ENCODE measurements around the gene RPRD1A.

DNA sequence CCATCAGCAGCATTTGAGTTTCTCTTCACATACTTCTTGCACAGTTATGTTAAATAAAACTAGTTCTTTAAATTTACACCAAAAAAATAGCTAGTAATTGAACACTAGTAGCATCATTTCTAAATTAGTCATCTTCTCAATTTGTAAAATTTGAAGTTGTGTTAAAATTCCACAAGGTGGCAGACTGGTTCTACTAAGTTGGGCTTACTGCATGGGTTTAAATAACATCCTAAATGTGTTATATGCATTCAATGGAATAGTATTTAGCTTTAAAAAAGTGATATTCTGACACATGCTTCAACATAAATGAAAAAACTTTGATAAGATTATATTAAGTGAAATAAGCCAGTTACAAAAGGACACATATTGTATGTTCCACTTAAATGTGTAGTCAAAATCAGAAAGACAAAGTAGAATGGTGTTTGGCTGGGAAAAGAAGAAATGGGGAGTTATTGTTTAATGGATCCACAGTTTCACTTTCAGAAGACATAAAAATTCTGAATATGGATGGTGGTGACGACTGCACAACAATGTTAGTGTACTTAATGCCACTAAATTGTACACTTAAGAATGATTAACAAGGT, 28.7 kb upstream of the RPRD1A start:
- TF ChIP-seq, protein P1, sequence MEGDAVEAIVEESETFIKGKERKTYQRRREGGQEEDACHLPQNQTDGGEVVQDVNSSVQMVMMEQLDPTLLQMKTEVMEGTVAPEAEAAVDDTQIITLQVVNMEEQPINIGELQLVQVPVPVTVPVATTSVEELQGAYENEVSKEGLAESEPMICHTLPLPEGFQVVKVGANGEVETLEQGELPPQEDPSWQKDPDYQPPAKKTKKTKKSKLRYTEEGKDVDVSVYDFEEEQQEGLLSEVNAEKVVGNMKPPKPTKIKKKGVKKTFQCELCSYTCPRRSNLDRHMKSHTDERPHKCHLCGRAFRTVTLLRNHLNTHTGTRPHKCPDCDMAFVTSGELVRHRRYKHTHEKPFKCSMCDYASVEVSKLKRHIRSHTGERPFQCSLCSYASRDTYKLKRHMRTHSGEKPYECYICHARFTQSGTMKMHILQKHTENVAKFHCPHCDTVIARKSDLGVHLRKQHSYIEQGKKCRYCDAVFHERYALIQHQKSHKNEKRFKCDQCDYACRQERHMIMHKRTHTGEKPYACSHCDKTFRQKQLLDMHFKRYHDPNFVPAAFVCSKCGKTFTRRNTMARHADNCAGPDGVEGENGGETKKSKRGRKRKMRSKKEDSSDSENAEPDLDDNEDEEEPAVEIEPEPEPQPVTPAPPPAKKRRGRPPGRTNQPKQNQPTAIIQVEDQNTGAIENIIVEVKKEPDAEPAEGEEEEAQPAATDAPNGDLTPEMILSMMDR (IDR thresholded peaks at IDR 0.05; ENCODE audit: low read depth, low read length), result peak; percentile 20
- TF ChIP-seq MYC (IDR thresholded peaks at IDR 0.05; ENCODE audit: low read depth, low read length), result no peak
- TF ChIP-seq POLR2A (IDR thresholded peaks at IDR 0.05; ENCODE audit: extremely low read depth, insufficient read length), result no peak
- TF ChIP-seq, protein P2, sequence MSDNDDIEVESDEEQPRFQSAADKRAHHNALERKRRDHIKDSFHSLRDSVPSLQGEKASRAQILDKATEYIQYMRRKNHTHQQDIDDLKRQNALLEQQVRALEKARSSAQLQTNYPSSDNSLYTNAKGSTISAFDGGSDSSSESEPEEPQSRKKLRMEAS (IDR thresholded peaks at IDR 0.05; ENCODE audit: low read depth, low read length), result no peak

All from NB4 (cell line).